GM19324 (cell line): Measurements from ENCODE around the gene TMEM120B.

Source experiments
- ATAC-seq: cut with Tn5 transposase; IDR thresholded peaks from one replicate; pipeline ENCODE4 v1.9.1; 2021; ENCODE audit warnings: mild to moderate bottlenecking, moderate library complexity; ENCODE audit not compliant: unreplicated experiment, low FRiP score

TMEM120B gene

DNA sequence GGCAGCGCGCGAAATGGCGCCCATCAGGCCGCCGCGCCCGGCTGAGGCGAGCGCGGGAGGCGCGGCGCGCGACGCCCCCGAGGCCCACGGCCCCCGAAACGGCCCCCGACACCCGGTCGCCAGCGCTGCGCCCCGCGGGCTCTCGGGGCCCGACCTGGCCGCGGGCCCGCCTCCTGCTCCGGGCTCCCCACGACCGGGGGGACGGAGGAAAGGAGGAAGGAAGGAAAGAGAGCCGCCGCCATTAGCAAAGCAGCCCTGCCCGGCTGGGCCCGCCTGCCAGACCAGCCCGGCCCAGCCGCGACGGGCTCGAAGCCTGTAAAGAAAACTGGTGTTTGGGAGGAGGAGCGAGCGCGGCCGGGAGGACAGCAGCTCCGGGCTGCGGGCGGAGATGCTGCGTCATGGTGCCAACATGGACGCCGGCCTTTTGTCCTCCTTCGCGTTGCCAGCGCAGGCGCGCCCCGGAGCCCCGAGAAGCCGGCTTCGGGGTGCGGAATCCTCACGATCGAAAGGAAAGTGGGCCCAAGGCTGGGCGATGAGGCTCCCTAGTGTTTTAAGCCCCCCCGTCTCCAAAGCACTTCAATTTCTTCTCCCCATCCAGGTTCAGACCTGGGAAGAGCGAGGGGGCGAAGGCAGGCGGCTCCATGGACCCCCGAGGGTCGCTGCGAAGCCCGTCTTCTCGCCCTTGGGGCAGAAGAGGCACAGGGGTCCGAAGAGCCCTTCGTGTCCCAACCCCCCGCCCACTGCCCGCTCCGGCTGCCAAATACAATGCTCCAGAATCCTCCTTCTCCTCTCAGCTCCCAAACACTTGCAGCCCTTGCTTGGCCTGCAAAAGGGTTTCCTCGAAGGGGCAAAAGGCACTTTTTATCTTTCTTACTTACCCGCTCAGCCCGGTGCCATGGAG, 88.4 kb downstream of the TMEM120B start:
- ATAC-seq, result peak; percentile 6

DNA sequence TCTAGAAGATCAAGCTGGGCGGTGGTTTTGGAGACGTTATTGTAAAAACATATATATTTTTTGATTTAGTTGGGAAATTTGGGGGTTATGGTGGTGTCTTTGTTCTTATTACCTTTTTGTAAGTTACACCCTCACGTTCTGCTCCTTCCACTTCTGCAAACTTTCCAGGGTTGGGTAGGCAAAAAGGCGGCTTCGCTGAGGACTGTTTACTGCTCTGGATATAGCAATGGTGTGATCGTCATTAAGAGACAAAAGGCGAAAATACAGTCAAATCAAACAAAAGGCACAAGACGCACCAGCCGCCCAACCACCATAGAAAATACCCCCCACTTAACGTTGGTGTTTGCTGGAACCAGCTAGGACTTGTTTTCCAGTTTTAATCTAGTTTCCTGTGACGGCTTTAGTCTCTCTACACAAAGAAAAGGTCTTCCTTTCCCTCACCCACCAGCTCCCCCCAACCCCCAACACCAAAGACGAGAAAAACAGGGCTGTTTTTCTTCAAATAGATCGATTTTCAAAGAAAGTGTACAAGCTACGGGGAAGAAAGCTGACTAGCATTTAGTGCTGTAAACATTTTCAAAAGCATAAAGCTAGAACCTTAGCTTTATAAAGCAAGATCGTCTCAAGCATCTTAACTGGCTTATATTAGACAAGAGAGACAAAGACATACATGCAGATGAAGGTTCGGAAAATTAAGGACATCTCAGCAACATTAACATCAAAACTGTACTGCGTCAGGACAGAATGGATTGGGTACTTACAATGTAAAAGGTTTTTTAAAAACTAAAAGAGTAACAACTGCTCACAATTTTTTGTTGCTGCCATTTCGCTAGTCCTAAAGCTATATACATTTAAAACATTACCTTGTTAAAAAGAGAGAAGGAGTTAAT, 89.3 kb downstream of the TMEM120B start:
- ATAC-seq, result no peak

DNA sequence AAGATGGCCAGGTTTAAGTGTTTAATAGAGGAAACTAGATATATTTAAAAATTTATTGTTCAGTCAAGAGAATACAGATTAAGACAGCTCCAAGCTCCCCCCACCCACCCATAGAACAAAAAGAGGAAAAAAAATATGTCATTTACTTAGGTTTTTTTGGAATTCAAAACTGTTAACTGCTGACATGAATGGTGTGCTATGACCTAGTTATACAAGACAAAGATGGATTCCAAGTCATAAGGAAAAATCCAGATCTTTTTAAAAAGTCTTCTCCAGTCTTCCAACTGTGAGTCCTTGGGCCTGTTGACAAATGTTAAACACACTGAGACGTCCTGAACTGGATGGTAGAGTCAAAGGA, 89.9 kb downstream of the TMEM120B start:
- no peak for ATAC-seq

GRCh38 chr12:121802843-121803698, 90.5 kb downstream of the TMEM120B start:
- ATAC-seq, result peak; percentile 36

- ATAC-seq, result no peak
Measured at GRCh38 chr12:121803861-121804416, 91.4 kb downstream of the TMEM120B start, which contains the start of gene SETD1B. Gene SETD1B, plus strand, starts transcription at chr12:121804009. Its CDS starts 729 bp downstream, at chr12:121804738.

DNA sequence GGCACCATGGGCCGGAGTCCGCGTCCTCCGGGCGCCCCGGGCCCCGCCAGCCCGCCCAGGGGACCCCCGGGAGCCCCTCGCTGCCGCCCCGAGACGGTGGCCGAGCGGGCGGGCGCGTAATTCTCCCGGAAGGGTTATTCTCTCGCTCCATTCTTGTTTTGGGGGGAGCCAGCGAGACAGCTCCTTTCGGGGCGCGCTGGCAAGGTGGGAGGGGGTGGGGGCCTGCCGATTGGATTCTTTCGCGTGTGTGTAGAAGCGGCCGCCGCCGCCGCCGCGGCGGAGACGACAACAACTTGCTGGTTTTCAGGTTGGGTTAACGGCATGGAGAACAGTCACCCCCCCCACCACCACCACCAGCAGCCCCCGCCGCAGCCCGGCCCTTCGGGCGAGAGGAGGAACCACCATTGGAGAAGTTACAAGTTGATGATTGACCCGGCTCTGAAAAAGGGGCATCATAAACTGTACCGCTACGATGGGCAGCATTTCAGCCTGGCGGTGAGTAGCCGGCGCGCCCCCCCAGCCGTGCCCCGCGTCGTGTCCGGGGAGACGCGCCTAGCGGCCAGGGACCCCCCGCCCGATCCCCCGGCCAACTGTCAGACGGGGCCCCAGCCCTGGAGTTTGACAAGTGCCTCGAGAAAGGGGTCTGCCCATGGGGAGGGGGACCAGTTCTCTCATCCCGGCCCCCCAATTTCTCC, 92.0 kb downstream of the TMEM120B start:
- no peak for ATAC-seq

DNA sequence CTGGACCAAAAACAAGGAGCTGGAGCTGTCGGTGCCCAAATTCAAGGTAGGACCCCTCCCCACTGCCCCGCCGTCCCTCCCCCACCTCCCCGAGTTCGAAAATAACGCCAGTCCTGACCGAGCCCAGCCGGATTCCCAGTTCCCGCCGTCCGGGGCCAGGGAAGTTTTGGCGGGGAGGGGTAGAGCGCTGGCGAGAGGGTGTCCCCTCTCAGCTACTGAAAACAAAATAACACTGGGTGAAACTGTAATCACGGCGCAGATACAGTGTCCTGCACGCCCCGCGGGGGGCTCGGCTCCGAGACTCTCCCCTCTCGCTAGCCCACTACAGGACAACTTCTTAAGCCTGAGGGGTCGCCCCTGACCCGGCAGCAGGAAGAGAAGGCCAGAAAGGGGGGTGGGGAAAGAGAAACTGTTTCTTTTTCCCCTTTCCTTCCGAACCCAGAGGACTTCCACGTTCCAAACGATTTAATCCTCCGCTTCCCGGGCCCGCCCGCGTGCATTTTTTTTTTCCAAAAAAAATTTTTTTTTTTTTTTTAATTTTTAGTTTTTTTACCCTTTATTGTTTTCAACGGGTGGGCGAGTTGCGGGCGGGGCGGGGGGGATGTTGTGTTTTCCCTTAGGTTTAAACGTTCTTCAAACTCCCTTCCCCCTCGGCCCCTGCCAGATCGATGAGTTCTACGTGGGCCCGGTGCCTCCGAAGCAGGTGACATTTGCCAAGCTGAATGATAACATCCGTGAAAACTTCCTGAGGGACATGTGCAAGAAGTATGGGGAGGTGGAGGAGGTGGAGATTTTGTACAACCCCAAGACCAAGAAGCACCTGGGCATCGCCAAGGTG, 92.8 kb downstream of the TMEM120B start:
- ATAC-seq, result no peak

- ATAC-seq, result no peak
Measured at GRCh38 chr12:121806009-121806545, 93.5 kb downstream of the TMEM120B start.

DNA sequence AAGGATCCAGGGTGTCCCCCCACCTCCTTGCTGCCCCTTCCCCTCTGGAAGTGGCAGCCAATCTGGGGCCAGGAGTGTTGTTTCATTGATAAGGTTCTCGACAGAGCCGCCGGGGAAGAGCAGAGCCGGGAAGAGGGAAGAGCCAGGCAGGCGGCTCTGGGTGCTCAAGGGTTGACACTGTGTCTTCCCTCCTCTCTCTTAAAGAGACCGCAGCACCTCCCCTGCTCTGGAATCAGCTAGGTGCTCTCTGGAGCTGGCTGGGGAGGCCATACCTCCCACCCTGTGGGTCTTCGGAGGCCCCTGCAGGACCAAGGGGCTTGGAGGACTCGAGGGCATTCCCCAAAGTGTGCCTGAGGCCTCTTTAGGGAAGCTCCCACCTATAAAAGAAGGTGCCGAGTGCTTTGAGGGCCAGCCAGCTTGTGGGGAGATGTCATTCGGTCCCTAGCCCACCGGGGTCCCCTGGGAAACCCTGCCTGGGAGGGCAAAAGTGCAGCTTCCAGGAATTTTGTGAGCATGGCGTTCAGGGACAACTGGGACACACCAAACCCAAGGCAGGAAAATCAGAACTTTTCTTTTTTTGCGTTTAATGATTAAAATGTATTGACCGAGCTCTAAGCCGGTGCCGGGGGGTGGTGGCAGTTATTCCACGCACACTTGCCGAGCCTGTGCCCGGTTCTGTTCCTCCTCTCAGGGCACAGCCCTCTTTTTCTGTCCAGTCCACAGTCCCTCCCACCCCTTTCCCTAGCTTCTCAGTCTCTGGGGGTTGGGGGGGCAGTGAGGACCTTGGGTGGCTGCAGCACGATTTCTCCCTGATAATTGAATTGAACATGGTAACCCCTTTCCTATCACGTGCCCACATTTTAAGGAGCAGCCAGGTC, 94.2 kb downstream of the TMEM120B start:
- ATAC-seq, result no peak

GRCh38 chr12:121807642-121808347, 95.2 kb downstream of the TMEM120B start:
- no peak for ATAC-seq

- ATAC-seq, result no peak
Measured at GRCh38 chr12:121808623-121809022, 96.1 kb downstream of the TMEM120B start.

- no peak for ATAC-seq
Measured at GRCh38 chr12:121809712-121810116, 97.2 kb downstream of the TMEM120B start.

DNA sequence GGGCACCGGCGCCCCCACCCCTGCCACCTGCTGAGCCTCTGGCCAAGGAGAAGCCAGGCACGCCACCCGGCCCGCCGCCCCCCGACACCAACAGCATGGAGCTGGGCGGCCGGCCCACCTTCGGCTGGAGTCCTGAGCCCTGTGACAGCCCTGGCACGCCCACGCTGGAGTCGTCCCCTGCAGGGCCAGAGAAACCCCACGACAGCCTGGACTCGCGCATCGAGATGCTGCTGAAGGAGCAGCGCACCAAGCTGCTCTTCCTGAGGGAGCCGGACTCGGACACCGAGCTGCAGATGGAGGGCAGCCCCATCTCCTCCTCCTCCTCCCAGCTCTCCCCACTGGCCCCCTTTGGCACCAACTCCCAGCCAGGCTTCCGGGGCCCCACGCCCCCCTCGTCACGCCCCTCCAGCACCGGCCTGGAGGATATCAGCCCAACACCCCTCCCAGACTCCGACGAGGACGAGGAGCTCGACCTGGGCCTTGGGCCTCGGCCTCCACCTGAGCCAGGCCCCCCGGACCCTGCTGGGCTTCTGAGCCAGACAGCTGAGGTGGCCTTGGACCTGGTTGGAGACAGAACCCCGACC, 97.8 kb downstream of the TMEM120B start:
- ATAC-seq, result no peak

GRCh38 chr12:121810833-121811433, 98.4 kb downstream of the TMEM120B start:
- ATAC-seq, result no peak

GRCh38 chr12:121811434-121812319, 99.1 kb downstream of the TMEM120B start:
- ATAC-seq, result no peak
